ENCODE measurements around the gene MVD.

The MVD gene

DNA sequence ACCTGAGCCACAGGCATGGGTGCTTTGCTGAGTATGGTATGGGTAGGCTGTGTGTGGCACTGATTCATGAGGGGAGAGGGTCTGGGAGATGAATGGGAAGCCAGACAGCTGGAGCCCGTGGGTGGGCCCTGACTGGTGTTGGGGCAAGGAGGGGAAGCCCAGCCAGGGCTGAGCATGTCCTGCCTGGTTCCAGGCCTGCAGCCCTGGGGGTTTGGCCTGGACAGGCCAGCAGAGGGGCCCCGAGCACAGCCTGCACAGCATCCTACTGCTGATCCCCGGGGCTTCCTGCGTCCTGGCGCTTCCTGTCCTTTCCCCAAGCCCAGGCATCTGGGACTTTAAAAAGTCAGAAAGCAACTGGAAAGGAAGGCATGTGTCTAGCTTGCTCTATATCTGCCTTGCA, 4.6 kb upstream of the MVD start:
- Histone ChIP-seq H3K4me2 (ENCODE audit: low read length) (no peak overlapping the region), H3K9me3 (ENCODE audit: control insufficient read depth, low read length) (no peaks in the 10 kb centered on the region), H3K36me3 (ENCODE audit: control insufficient read depth, insufficient read depth, low read length) (no peaks in the 10 kb centered on the region), H3K9ac (no peak overlapping the region), H3K27me3 (ENCODE audit: control insufficient read depth, insufficient read depth, low read length) (no peaks in the 10 kb centered on the region), H3K4me1 (peaks cover 4% of the 10 kb centered on the region), H3K4me3 (ENCODE audit: low read depth, low read length) (no peak overlapping the region), H3K79me2 (no peaks in the 10 kb centered on the region), H3K27ac (no peak overlapping the region), H2AFZ (no peak overlapping the region)
- TF ChIP-seq, protein P1, sequence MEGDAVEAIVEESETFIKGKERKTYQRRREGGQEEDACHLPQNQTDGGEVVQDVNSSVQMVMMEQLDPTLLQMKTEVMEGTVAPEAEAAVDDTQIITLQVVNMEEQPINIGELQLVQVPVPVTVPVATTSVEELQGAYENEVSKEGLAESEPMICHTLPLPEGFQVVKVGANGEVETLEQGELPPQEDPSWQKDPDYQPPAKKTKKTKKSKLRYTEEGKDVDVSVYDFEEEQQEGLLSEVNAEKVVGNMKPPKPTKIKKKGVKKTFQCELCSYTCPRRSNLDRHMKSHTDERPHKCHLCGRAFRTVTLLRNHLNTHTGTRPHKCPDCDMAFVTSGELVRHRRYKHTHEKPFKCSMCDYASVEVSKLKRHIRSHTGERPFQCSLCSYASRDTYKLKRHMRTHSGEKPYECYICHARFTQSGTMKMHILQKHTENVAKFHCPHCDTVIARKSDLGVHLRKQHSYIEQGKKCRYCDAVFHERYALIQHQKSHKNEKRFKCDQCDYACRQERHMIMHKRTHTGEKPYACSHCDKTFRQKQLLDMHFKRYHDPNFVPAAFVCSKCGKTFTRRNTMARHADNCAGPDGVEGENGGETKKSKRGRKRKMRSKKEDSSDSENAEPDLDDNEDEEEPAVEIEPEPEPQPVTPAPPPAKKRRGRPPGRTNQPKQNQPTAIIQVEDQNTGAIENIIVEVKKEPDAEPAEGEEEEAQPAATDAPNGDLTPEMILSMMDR (IDR thresholded peaks at IDR 0.05): no peak

- H3K4me2 ChIP-seq (ENCODE audit: low read length): no peak overlapping the region
These were observed 2.7 kb upstream of the MVD start for GRCh38 chr16:88665570-88665969.

DNA sequence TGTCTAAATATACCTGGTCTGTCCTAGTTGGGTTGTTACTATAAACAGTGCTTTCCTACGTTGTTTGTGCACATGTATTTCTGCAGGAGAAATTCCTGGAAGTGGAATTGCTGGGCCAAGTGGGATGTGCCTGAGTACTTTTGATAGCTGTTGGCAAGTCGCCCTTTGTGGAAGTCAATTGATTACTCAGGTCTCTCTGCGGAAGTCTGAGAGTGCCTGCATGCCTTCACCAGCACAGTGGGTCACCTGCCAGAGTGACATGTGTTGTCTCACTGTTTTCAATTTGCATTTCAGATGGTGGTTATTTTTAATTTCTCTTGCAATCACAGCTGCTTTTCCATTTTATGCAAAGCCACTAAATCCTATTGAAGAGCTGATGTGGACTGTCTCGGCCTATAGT, 2.3 kb upstream of the MVD start:
- H3K79me2 ChIP-seq: no peaks in the 10 kb centered on the region
- H3K9me3 ChIP-seq (ENCODE audit: control insufficient read depth, low read length): no peaks in the 10 kb centered on the region
- no peak overlapping the region for H3K4me3 ChIP-seq (ENCODE audit: low read depth, low read length)
- no peaks in the 10 kb centered on the region for H3K36me3 ChIP-seq (ENCODE audit: control insufficient read depth, insufficient read depth, low read length)
- peaks cover 4% of the 10 kb centered on the region for H3K4me1 ChIP-seq
- H3K9ac ChIP-seq: no peak overlapping the region
- TF ChIP-seq, protein P1 (IDR thresholded peaks at IDR 0.05): no peak
- no peak overlapping the region for H3K27ac ChIP-seq
- no peak overlapping the region for H2AFZ ChIP-seq
- no peak overlapping the region for H3K4me2 ChIP-seq (ENCODE audit: low read length)
- H3K27me3 ChIP-seq (ENCODE audit: control insufficient read depth, insufficient read depth, low read length): no peaks in the 10 kb centered on the region

More at GRCh38 chr16:88665570-88665969, 2.7 kb upstream of the MVD start:
- no peaks in the 10 kb centered on the region for H3K36me3 ChIP-seq (ENCODE audit: control insufficient read depth, insufficient read depth, low read length)
- TF ChIP-seq, protein P1 (IDR thresholded peaks at IDR 0.05): no peak
- no peaks in the 10 kb centered on the region for H3K9me3 ChIP-seq (ENCODE audit: control insufficient read depth, low read length)
- no peaks in the 10 kb centered on the region for H3K79me2 ChIP-seq
- H3K4me3 ChIP-seq (ENCODE audit: low read depth, low read length): no peak overlapping the region
- no peak overlapping the region for H2AFZ ChIP-seq
- H3K9ac ChIP-seq: no peak overlapping the region
- peaks cover 4% of the 10 kb centered on the region for H3K4me1 ChIP-seq
- no peak overlapping the region for H3K27ac ChIP-seq
- H3K27me3 ChIP-seq (ENCODE audit: control insufficient read depth, insufficient read depth, low read length): no peaks in the 10 kb centered on the region

DNA sequence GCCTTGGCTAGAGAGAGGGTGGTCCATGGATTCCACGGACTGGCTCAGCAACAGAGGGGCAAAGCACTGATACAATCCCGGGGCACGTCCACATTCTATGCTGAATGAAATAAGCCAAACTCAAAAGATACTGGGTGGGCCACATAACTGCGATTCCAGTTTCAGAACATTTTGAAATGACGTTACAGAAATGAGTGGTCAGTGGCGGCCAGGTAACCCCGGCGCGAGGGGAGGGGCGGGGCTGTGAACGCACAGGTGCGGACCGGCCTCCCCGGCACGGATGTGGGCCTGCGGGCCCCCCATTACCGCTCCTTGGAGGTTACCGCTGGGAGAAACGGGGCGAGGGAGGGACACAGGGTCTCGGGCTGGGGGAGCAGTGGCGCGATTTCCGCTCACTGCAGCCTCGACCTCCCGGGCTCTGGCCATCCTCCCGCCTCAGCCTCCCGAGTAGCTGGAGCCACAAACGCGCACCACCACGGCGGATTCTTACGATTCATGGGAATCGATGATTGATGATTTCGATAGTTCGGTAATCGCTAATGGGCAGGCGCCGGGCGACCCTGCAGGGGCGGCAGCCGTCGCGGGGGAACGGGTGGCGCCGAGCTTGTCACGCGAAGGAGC, 559 bp downstream of the MVD start:
- Histone ChIP-seq H3K4me3 (ENCODE audit: low read depth, low read length) (peak overlapping the region; percentile 89), H3K27me3 (ENCODE audit: control insufficient read depth, insufficient read depth, low read length) (no peaks in the 10 kb centered on the region), H3K9ac (peak overlapping the region; percentile 14), H3K4me1 (peaks cover 4% of the 10 kb centered on the region), H3K9me3 (ENCODE audit: control insufficient read depth, low read length) (no peaks in the 10 kb centered on the region), H3K4me2 (ENCODE audit: low read length) (peak overlapping the region; percentile 66), H3K27ac (peak overlapping the region; percentile 55), H3K79me2 (no peaks in the 10 kb centered on the region), H3K36me3 (ENCODE audit: control insufficient read depth, insufficient read depth, low read length) (no peaks in the 10 kb centered on the region), H2AFZ (peak overlapping the region; percentile 94)
- TF ChIP-seq, protein P1 (IDR thresholded peaks at IDR 0.05): no peak

GRCh38 chr16:88661468-88661867, 1.4 kb downstream of the MVD start:
- no peaks in the 10 kb centered on the region for H3K27me3 ChIP-seq (ENCODE audit: control insufficient read depth, insufficient read depth, low read length)
- no peak overlapping the region for H3K9ac ChIP-seq
- H3K4me2 ChIP-seq (ENCODE audit: low read length): no peak overlapping the region
- peaks cover 4% of the 10 kb centered on the region for H3K4me1 ChIP-seq
- no peaks in the 10 kb centered on the region for H3K36me3 ChIP-seq (ENCODE audit: control insufficient read depth, insufficient read depth, low read length)
- TF ChIP-seq, protein P1 (IDR thresholded peaks at IDR 0.05): no peak
- no peak overlapping the region for H3K4me3 ChIP-seq (ENCODE audit: low read depth, low read length)
- no peak overlapping the region for H2AFZ ChIP-seq
- no peaks in the 10 kb centered on the region for H3K9me3 ChIP-seq (ENCODE audit: control insufficient read depth, low read length)
- H3K79me2 ChIP-seq: no peaks in the 10 kb centered on the region
- no peak overlapping the region for H3K27ac ChIP-seq
